ENCODE measurements around the gene ZNF699. TPM values are rescaled to one million over a fixed set of nuclear protein-coding genes. Genes with fewer than 3 reads are reported as not detected.

The ZNF699 gene
- total and polyA plus RNA-seq, 2 of the 13 experiments (the other 11 are each of a cell fraction or from before 2014, with no cell fraction given) = 0.33 to 2.2 TPM

- no peak overlapping the region for H3K27ac ChIP-seq (ENCODE audit: extremely low read length, insufficient read depth, low read length)
- H4K20me1 ChIP-seq (ENCODE audit: insufficient read depth, low read length) = no peaks in the 10 kb centered on the region
- no peak overlapping the region for H3K4me2 ChIP-seq (ENCODE audit: low read depth, low read length)
- no peak overlapping the region for H3K4me3 ChIP-seq (replicated peaks in 1 of 3; ENCODE audit: insufficient read depth in 1 of 3, low read depth in 2 of 3, low read length in 3 of 3)
- peaks cover 21% of the 10 kb centered on the region for H3K4me1 ChIP-seq (ENCODE audit: insufficient read depth, low read length)
- H3K9ac ChIP-seq (ENCODE audit: insufficient read depth, low read depth, low read length) = no peak overlapping the region
- H3K9me3 ChIP-seq (ENCODE audit: low read length) = peaks cover 67% of the 10 kb centered on the region
- FAIRE-seq (no peak), ATAC-seq (no peak), DNase-seq (ENCODE audit: low spot score) (no peak)
- no peaks in the 10 kb centered on the region; a peak in 1 of 5 replicates for H3K27me3 ChIP-seq (ENCODE audit: control insufficient read depth in 1 of 2, insufficient read depth in 2 of 2, low read length in 2 of 2)
- 43% methylated on average over 2 of the region's 2 CpGs for WGBS (ENCODE audit: low lambda C conversion rate)
- H3K79me2 ChIP-seq (ENCODE audit: insufficient read depth, low read length) = no peaks in the 10 kb centered on the region
- no peaks in the 10 kb centered on the region for H3K36me3 ChIP-seq (replicated peaks in 1 of 2; ENCODE audit: control insufficient read depth in 1 of 2, insufficient read depth in 2 of 2, low read length in 2 of 2)
- in situ Hi-C loops (cut with HindIII; ENCODE audit: extremely low pct_ligation_motif_present, low pct_unique_long_range_greater_than_20kb) (no loop called here), intact Hi-C loops (cut with micrococcal nuclease; ENCODE audit: unreplicated experiment) (no loop called here)
- BruUV-seq (replicated peaks) = no TSS peak
- TF ChIP-seq ZNF121 (CRISPR knock-in tag; IDR thresholded peaks at IDR 0.05) (peak; percentile 91), ZNF589 (CRISPR knock-in tag; conservative IDR thresholded peaks at IDR 0.05) (no peak)
- ChIA-PET CTCF (ENCODE audit: low intra/inter-chr PET ratio, low total read pairs) (no interaction called here), POLR2A (no interaction called here)
- no peak overlapping the region for H2AFZ ChIP-seq (ENCODE audit: low read length)
Measured at GRCh38 chr19:9352505-9352904, 42.9 kb upstream of the ZNF699 start.

DNA sequence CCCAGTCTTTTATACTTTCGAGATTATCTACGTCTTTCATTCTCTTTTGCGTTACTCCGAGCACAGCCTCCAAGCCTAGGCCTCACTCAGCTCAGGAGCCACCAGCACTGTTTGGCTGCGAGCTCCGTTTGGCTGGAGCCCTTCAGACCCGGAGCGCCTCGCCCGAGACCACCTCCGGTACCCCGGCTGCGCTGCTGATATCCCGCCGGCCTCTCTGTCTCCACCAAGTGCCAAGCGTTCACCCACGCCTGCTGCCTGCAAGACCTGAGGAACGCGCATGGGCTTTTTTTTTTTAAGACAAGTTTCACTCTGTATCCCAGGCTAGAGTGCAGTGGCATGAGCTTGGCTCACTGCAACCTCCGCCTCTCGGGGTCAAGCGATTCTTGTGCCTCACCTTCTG lies 39.0 kb upstream of the ZNF699 start:
- Histone ChIP-seq H3K4me3 (replicated peaks in 1 of 3; ENCODE audit: insufficient read depth in 1 of 3, low read depth in 2 of 3, low read length in 3 of 3) (no peak overlapping the region), H3K79me2 (ENCODE audit: insufficient read depth, low read length) (no peaks in the 10 kb centered on the region), H3K9ac (ENCODE audit: insufficient read depth, low read depth, low read length) (no peak overlapping the region), H3K4me2 (ENCODE audit: low read depth, low read length) (no peak overlapping the region), H3K27ac (ENCODE audit: extremely low read length, insufficient read depth, low read length) (no peak overlapping the region), H3K9me3 (ENCODE audit: low read length) (peaks cover 73% of the 10 kb centered on the region), H3K36me3 (replicated peaks in 1 of 2; ENCODE audit: control insufficient read depth in 1 of 2, insufficient read depth in 2 of 2, low read length in 2 of 2) (no peaks in the 10 kb centered on the region), H3K27me3 (ENCODE audit: control insufficient read depth in 1 of 2, insufficient read depth in 2 of 2, low read length in 2 of 2) (no peaks in the 10 kb centered on the region; a peak in 1 of 5 replicates), H2AFZ (ENCODE audit: low read length) (no peak overlapping the region), H4K20me1 (ENCODE audit: insufficient read depth, low read length) (no peaks in the 10 kb centered on the region), H3K4me1 (ENCODE audit: insufficient read depth, low read length) (peaks cover 13% of the 10 kb centered on the region)
- ChIA-PET CTCF (ENCODE audit: low intra/inter-chr PET ratio, low total read pairs) (no interaction called here), POLR2A (no interaction called here)
- WGBS (ENCODE audit: low lambda C conversion rate) = 70% methylated on average over 22 of the region's 22 CpGs
- ATAC-seq (no peak), FAIRE-seq (no peak), DNase-seq (ENCODE audit: low spot score) (no peak)
- TF ChIP-seq ZNF441 (CRISPR knock-in tag; IDR thresholded peaks at IDR 0.05; ENCODE audit: borderline replicate concordance) (no peak), ZNF275 (CRISPR knock-in tag; IDR thresholded peaks at IDR 0.05; ENCODE audit: borderline replicate concordance) (no peak), XBP1 (CRISPR knock-in tag; IDR thresholded peaks at IDR 0.05) (no peak), NPAS2 (CRISPR knock-in tag; IDR thresholded peaks at IDR 0.05; ENCODE audit: borderline replicate concordance) (no peak)
- in situ Hi-C loops (cut with HindIII; ENCODE audit: extremely low pct_ligation_motif_present, low pct_unique_long_range_greater_than_20kb) (no loop called here), intact Hi-C loops (cut with micrococcal nuclease; ENCODE audit: unreplicated experiment) (no loop called here)
- no TSS peak for BruUV-seq (replicated peaks)
